GM23338 (cell line): ENCODE data around the gene VEGFB. TPM values are rescaled to one million over a fixed set of nuclear protein-coding genes. Genes with fewer than 3 reads are reported as not detected.

Experiments used
- ATAC-seq: fragments of 200-7000 bp; cut with Tn5 transposase; 3 replicates; pipeline ENCODE4 v1.9.1; 2020
- DNase-seq: peaks from one replicate; pipeline ENCODE4 v3.0.0-alpha.2; 2015; ENCODE audit warnings: low spot score
- H2AFZ ChIP-seq: fragments of 200-600 bp; sonication (generic); 2 replicates; pipeline ENCODE4 v1.8.0; 2016; ENCODE audit warnings: antibody characterized with exemption, mild to moderate bottlenecking, moderate library complexity
- H3F3A ChIP-seq: fragments of 200-600 bp; sonication (generic); replicated peaks from 2 replicates; pipeline ENCODE4 v1.8.0; 2017; ENCODE audit warnings: antibody characterized with exemption, mixed run types, low read depth
- H3K27ac ChIP-seq: fragments of 200-600 bp; sonication (generic); 2 replicates; pipeline ENCODE4 v1.6.1; 2016; ENCODE audit warnings: low read depth
- H3K27me3 ChIP-seq: fragments of 200-600 bp; sonication (generic); 2 replicates; pipeline ENCODE4 v1.8.0; 2016; ENCODE audit warnings: mild to moderate bottlenecking, mixed run types, moderate library complexity; ENCODE audit not compliant: insufficient read depth
- H3K36me3 ChIP-seq: fragments of 200-600 bp; sonication (generic); 2 replicates; pipeline ENCODE4 v1.8.0; 2016; ENCODE audit warnings: mild to moderate bottlenecking; ENCODE audit not compliant: insufficient read depth
- H3K4me1 ChIP-seq: fragments of 200-600 bp; sonication (generic); 2 replicates; pipeline ENCODE4 v1.8.0; 2016; ENCODE audit warnings: mild to moderate bottlenecking, moderate library complexity; ENCODE audit not compliant: insufficient read depth
- H3K4me2 ChIP-seq: fragments of 200-600 bp; sonication (generic); 2 replicates; pipeline ENCODE4 v1.7.1; 2017; ENCODE audit warnings: mixed run types
- H3K4me3 ChIP-seq: fragments of 200-600 bp; sonication (generic); 2 replicates; pipeline ENCODE4 v1.6.1; 2016; ENCODE audit warnings: mixed run types
- H3K79me2 ChIP-seq: fragments of 200-600 bp; sonication (generic); replicated peaks from 2 replicates; pipeline ENCODE4 v1.8.0; 2017; ENCODE audit warnings: mild to moderate bottlenecking; ENCODE audit not compliant: insufficient read depth
- H3K9me2 ChIP-seq: fragments of 200-600 bp; sonication (generic); 2 replicates; pipeline ENCODE4 v1.8.0; 2017; ENCODE audit not compliant: insufficient read depth
- H4K20me1 ChIP-seq: fragments of 200-600 bp; sonication (generic); replicated peaks from 2 replicates; pipeline ENCODE4 v1.8.0; 2017; ENCODE audit warnings: mild to moderate bottlenecking; ENCODE audit not compliant: insufficient read depth
- H3K27ac Mint-ChIP-seq: 2 replicates; pipeline ENCODE4 v1.8.0; 2020; ENCODE audit warnings: inconsistent platforms, mild to moderate bottlenecking, moderate library complexity, mixed read lengths
- H3K27me3 Mint-ChIP-seq: 3 replicates; pipeline ENCODE4 v1.8.0; 2022; ENCODE audit warnings: low read depth, mild to moderate bottlenecking, moderate library complexity, mixed read lengths, inconsistent platforms; ENCODE audit not compliant: insufficient read depth, poor library complexity
- H3K36me3 Mint-ChIP-seq: 3 replicates; pipeline ENCODE4 v1.8.0; 2021; ENCODE audit warnings: low read depth, mild to moderate bottlenecking, inconsistent platforms, moderate library complexity, mixed read lengths
- H3K4me1 Mint-ChIP-seq: 3 replicates; pipeline ENCODE4 v1.8.0; 2020; ENCODE audit warnings: mild to moderate bottlenecking, inconsistent platforms, mixed read lengths
- H3K4me3 Mint-ChIP-seq: 3 replicates; pipeline ENCODE4 v1.8.0; 2021; ENCODE audit warnings: moderate library complexity, mild to moderate bottlenecking, inconsistent platforms, mixed read lengths
- H3K9me3 Mint-ChIP-seq: 3 replicates; pipeline ENCODE4 v1.8.0; 2020; ENCODE audit warnings: moderate library complexity, mild to moderate bottlenecking, inconsistent platforms, mixed read lengths
- CREB1 ChIP-seq: fragments of 250-450 bp; sonication (Bioruptor Pico); IDR thresholded peaks from 2 replicates; pipeline ENCODE4 v1.5.0; 2020; ENCODE audit warnings: low read depth, mild to moderate bottlenecking, moderate library complexity
- CTCF ChIP-seq, 2 experiments: fragments of 200-600 bp in 1 of 2; sonication (generic) in 1 of 2; conservative IDR thresholded peaks; 2 replicates each; pipeline versions ENCODE4 v1.5.1 to v1.6.1; 2016 to 2017; ENCODE audit warnings: antibody characterized with exemption in 2 of 2, low read depth in 2 of 2, mild to moderate bottlenecking in 2 of 2, moderate library complexity in 1 of 2
- EZH2phosphoT487 ChIP-seq: fragments of 200-600 bp; sonication (generic); IDR thresholded peaks from one replicate; pipeline ENCODE4 v1.8.1; 2018; ENCODE audit warnings: antibody characterized with exemption; ENCODE audit not compliant: unreplicated experiment
- JUNB ChIP-seq: IDR thresholded peaks from one replicate; pipeline ENCODE4 v1.6.1; 2016; ENCODE audit warnings: antibody characterized with exemption; ENCODE audit not compliant: unreplicated experiment
- NANOG ChIP-seq: IDR thresholded peaks from 2 replicates; pipeline ENCODE4 v1.6.1; 2016; ENCODE audit warnings: antibody characterized with exemption, borderline replicate concordance
- POLR2AphosphoS5 ChIP-seq: IDR thresholded peaks from 2 replicates; pipeline ENCODE4 v1.6.1; 2016; ENCODE audit warnings: antibody characterized with exemption, low read depth
- ZNF114 ChIP-seq: fragments of 250-450 bp; sonication (Bioruptor Pico); IDR thresholded peaks from 2 replicates; pipeline ENCODE4 v1.5.0; 2020; ENCODE audit warnings: mild to moderate bottlenecking, moderate library complexity
- ZNF331 ChIP-seq: fragments of 250-450 bp; sonication (Bioruptor Pico); IDR thresholded peaks from 2 replicates; pipeline ENCODE4 v1.5.0; 2020; ENCODE audit warnings: low read depth, mild to moderate bottlenecking, moderate library complexity
- ZNF462 ChIP-seq: fragments of 250-450 bp; sonication (Bioruptor Pico); IDR thresholded peaks from 2 replicates; pipeline ENCODE4 v1.5.0; 2020; ENCODE audit warnings: mild to moderate bottlenecking, moderate library complexity
- polyA plus RNA-seq: library from polyadenylated mRNA; unstranded; fragments of >200 nt; fragmentation: Nextera tagmentation; extraction: Ambion mirVana; gene quantifications from 2 replicates; pipeline ENCODE4 v1.2.1, GENCODE V29; 2016
- total RNA-seq: library from RNA; depleted of rRNA; stranded (reverse); fragments of >200 nt; shearing (Covaris generic); gene quantifications from 2 replicates; pipeline ENCODE4 v1.2.3, GENCODE V29; 2014
- TF ChIP-seq, protein P1 (sequence below): IDR thresholded peaks from 2 replicates; pipeline ENCODE4 v1.6.1; 2016; ENCODE audit warnings: antibody characterized with exemption
- TF ChIP-seq, protein P2 (sequence below): IDR thresholded peaks from one replicate; pipeline ENCODE4 v1.6.1; 2018; ENCODE audit warnings: antibody characterized with exemption; ENCODE audit not compliant: unreplicated experiment

VEGFB gene
- total and polyA plus RNA-seq, 2 experiments from 2014 or later: 20.8 to 25.8 TPM

- Mint-ChIP-seq H3K27me3 (peaks cover 27% of the 10 kb centered on the region), H3K4me3 (peak overlapping the region; percentile 73; the same call in 2 of the 3 replicates), H3K9me3 (no peaks in the 10 kb centered on the region), H3K4me1 (peaks cover 20% of the 10 kb centered on the region), H3K27ac (no peak overlapping the region), H3K36me3 (peaks cover 6% of the 10 kb centered on the region)
- Histone ChIP-seq H3K27ac (no peak overlapping the region), H3K4me2 (no peak overlapping the region), H3K4me3 (no peak overlapping the region), H4K20me1 (no peaks in the 10 kb centered on the region), H3F3A (peaks cover 24% of the 10 kb centered on the region), H3K9me2 (no peaks in the 10 kb centered on the region), H2AFZ (no peak overlapping the region), H3K79me2 (peaks cover 4% of the 10 kb centered on the region; the same call in 1 of the 2 replicates), H3K36me3 (no peaks in the 10 kb centered on the region), H3K4me1 (peaks cover 17% of the 10 kb centered on the region; the same call in 1 of the 2 replicates), H3K27me3 (peaks cover 23% of the 10 kb centered on the region; the same call in 1 of the 2 replicates)
- ATAC-seq (no peak), DNase-seq (no peak)
- TF ChIP-seq CTCF (conservative IDR thresholded peaks at IDR 0.05; ENCODE audit: low read depth in 2 of 2) (no peak), EZH2phosphoT487 (no peak), NANOG (no peak), POLR2AphosphoS5 (no peak), ZNF462 (no peak), ZNF114 (no peak), JUNB (no peak), CREB1 (CRISPR knock-in tag) (no peak), ZNF331 (CRISPR knock-in tag) (no peak)
- TF ChIP-seq, protein P1, sequence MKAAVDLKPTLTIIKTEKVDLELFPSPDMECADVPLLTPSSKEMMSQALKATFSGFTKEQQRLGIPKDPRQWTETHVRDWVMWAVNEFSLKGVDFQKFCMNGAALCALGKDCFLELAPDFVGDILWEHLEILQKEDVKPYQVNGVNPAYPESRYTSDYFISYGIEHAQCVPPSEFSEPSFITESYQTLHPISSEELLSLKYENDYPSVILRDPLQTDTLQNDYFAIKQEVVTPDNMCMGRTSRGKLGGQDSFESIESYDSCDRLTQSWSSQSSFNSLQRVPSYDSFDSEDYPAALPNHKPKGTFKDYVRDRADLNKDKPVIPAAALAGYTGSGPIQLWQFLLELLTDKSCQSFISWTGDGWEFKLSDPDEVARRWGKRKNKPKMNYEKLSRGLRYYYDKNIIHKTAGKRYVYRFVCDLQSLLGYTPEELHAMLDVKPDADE: no peak
- TF ChIP-seq, protein P2, sequence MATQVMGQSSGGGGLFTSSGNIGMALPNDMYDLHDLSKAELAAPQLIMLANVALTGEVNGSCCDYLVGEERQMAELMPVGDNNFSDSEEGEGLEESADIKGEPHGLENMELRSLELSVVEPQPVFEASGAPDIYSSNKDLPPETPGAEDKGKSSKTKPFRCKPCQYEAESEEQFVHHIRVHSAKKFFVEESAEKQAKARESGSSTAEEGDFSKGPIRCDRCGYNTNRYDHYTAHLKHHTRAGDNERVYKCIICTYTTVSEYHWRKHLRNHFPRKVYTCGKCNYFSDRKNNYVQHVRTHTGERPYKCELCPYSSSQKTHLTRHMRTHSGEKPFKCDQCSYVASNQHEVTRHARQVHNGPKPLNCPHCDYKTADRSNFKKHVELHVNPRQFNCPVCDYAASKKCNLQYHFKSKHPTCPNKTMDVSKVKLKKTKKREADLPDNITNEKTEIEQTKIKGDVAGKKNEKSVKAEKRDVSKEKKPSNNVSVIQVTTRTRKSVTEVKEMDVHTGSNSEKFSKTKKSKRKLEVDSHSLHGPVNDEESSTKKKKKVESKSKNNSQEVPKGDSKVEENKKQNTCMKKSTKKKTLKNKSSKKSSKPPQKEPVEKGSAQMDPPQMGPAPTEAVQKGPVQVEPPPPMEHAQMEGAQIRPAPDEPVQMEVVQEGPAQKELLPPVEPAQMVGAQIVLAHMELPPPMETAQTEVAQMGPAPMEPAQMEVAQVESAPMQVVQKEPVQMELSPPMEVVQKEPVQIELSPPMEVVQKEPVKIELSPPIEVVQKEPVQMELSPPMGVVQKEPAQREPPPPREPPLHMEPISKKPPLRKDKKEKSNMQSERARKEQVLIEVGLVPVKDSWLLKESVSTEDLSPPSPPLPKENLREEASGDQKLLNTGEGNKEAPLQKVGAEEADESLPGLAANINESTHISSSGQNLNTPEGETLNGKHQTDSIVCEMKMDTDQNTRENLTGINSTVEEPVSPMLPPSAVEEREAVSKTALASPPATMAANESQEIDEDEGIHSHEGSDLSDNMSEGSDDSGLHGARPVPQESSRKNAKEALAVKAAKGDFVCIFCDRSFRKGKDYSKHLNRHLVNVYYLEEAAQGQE: no peak
Measured at GRCh38 chr11:64232967-64233315, 1.4 kb upstream of the VEGFB start.
